AG20443 (cell line): ENCODE results near the gene NEUROD2.
A peak's percentile ranks its signal among the peaks of the same experiment; 100 is the strongest.
"Not testable (repeated sequence)": the region's sequence is repeated elsewhere in the genome, so short reads cannot be mapped to it uniquely, and the experiment has no call there.

Experiments used
- DNase-seq: peaks from one replicate; pipeline ENCODE4 v3.0.0; 2012; ENCODE audit warnings: low spot score, mixed read lengths

The NEUROD2 gene

DNA sequence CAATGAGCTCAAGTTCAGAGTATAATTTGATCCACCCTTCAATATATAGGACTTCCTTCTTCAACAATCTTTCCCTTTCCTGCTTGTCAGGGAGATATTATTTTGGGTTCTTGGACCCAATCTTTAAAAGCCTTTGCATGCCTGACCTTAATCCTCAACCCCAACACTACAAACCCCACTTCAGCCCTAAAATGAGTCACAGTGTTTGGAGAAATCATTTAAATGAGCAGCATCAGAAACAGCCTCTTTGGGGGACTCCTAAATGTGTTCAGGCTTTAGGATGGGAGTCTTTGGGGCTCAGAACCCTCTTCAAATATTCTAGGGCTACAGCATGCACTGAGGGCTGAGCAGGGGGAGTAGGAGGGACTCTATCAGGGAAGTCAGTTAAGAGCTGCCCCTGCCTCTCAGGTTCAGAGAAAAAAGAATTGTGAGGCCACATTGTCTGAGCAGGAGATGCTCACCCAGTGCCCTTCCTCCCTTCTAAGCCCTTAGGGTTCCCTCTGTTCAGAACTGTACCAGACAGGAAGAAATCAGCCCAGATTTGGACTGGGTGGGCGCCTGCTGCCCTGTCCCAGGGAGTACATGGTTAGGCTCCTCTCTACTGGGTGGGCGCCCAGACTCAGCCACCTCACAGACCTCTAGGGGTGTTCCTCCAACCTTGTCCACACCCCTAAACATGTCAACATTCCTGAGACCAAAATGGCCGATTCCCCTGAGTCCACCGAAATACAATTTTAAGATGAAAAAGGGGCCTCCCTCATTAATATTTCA lies 5.0 kb downstream of the NEUROD2 start:
- no peak for DNase-seq

- DNase-seq: no peak
Observed at GRCh38 chr17:39601758-39602532, 5.8 kb downstream of the NEUROD2 start.

DNA sequence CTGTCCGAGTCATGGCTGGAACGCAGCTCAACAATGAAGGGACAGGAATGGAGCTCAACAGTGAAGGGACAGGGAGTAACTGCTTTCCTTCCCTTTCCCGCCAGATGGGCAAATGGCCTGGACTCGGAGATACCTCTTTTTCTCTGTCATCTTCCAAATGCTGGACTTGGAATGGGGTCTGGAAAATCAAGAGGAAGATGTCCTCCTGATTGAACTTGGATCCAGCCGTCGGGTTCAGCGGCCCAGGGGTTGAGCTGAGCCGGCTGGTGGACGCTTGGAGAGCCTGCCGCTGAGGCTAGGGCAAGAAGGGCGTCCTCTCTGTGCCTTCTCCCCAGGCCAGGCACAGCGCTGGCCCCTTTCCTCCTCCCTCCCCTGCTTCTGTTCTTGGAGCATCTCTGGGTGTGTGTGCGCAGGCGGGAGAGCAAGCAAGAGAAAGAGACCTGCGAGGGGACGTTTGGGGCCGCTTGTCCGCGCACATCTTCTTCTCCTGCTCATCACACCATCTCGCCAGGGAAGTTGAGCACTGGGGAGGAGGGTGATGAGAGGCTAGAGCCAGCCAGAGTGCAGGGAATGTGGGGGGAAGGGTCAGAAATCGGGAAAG lies 6.6 kb downstream of the NEUROD2 start:
- DNase-seq: no peak

GRCh38 chr17:39600288-39600996 lies 7.3 kb downstream of the NEUROD2 start:
- DNase-seq: no peak

- DNase-seq: no peak
Observed at GRCh38 chr17:39599665-39600231, 8.0 kb downstream of the NEUROD2 start.

DNA sequence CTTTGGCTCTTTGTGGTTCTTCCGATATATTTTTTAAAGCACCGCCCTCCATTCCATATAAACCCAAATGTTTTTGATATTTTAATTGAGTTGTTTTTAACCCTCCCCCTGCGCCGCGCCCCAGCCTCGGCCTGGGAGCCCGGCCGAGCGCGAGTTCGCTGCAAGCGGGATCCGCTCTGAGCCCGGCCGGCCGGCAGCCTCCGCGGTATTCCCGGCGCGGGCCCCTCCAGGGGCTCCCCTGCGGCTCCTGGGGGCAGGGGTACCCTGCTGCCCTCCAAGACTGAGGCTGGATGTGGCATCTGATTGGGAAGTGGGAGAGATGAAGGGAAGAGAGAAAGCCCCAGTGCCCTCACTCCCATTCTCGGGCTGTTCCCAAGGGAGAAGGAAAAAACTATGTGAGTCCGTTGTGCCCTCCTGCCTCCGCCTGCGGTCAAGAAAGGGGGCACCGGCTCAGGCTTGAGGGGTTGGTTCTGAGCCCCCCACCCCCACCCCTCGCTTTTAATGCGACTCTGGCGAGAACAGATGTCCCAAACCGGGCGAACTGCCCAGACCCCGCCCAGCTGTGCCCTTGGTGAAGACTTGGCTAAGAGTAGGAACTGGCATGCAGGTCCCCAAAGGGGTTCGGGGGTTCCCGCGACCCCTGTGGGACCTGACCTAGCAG lies 8.6 kb downstream of the NEUROD2 start:
- DNase-seq: no peak

GRCh38 chr17:39598630-39599003 lies 9.1 kb downstream of the NEUROD2 start:
- DNase-seq: no peak

- DNase-seq: no peak
Observed at GRCh38 chr17:39598047-39598481, 9.7 kb downstream of the NEUROD2 start.

GRCh38 chr17:39597372-39598046 lies 10.2 kb downstream of the NEUROD2 start:
- no peak for DNase-seq

DNA sequence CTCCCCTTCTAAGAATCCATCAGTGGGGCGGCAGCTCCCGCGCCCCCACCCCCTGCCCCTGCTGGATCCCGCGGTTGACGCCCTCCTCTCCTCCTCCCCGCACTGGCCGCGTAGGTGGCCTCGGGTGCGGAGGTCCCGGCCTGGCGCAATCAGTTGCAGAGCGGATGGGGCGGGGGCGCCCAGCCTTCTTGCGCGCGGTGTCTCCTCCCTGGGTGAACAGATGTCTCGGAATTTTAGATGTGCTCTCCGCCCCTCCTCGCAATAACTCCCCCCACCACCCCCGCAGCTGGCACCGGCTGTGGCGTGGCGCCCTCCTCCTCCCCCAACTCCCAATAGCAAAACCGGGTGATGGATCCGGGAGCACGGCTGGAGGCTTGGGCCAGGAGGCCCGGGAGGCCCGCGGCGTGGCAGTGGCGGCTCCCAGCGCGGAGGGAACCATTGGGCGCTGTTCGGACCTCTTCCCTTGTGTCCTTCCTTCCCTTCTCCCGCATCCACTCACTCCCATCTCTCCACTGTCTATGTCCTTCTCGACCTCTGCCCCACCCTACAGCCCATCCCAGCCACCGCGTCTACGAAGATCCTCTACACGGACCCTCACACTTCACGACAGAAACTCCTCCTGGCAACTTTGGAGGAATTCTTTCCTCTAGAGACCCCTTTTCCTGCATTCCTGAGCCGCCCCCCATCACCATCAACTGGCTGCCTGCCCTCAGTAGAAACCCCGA lies 11.0 kb downstream of the NEUROD2 start:
- DNase-seq: no peak

DNA sequence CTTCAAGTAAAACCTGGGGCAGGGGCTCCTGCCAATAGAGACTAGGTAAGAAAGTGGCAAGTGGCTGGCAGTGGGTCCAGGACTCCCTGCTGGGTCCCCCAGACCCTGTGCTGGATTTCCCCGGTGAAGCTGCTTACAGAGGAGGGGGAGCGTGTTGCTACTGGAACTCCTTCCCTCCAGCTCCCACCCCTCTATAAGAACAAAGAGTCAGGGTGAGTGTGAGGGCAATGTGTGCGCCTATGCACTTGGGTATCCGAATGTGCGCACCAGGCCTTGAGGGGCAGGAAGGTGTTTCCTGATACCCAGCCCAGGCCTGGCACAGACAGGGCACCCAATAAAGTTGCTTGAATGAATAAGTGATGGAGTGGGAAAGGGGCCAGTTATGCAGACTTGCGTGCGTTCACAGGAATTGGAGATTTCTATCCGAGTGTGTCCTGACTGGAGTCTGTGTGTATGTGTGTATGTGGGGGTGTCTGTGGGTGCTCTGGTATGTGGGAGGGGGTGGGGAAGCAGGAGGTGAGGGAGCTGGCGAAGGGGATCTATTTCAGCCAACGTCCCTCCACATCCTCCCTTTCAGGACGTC lies 11.7 kb downstream of the NEUROD2 start:
- DNase-seq: no peak

DNA sequence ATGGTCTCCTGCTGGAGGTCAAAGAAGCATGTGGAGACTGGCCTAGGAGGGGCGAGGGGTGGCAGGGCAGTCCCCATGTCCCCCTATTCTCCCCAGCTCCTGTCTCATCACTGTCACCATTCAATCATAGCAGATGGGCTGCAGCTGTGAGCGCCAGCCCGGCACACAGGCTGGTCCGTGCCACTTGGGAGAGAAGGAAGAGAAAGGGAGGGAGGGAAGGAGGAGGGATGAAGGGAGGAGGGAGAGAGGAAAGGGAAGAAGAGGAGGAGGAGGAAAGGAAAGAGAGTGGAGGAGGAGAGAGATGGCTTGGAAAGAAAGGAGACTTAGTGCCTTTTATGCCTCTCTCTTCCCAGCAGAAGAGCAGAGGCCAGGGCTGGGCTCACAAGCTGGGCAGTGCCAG lies 12.4 kb downstream of the NEUROD2 start:
- DNase-seq: no peak

DNA sequence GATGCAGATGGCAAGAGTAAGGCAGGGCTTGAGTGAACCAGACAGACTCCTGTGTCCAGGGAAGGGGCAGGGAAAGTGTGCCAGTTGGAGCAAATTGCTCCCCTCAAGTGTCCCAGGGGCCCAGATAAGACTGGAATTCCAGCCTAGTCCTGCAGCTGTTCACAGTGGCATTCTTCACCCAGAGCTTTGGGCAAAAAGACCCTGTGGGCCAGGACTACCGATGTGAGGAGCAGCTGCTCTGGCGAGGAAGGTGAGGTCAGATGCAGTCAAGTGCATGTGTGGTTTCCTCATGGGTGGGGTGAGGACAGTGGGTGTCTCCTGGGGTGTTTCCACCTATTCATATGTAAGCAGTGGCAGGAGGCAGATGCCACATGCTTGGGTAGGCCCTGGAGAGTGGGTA lies 14.3 kb downstream of the NEUROD2 start:
- DNase-seq: no peak

DNA sequence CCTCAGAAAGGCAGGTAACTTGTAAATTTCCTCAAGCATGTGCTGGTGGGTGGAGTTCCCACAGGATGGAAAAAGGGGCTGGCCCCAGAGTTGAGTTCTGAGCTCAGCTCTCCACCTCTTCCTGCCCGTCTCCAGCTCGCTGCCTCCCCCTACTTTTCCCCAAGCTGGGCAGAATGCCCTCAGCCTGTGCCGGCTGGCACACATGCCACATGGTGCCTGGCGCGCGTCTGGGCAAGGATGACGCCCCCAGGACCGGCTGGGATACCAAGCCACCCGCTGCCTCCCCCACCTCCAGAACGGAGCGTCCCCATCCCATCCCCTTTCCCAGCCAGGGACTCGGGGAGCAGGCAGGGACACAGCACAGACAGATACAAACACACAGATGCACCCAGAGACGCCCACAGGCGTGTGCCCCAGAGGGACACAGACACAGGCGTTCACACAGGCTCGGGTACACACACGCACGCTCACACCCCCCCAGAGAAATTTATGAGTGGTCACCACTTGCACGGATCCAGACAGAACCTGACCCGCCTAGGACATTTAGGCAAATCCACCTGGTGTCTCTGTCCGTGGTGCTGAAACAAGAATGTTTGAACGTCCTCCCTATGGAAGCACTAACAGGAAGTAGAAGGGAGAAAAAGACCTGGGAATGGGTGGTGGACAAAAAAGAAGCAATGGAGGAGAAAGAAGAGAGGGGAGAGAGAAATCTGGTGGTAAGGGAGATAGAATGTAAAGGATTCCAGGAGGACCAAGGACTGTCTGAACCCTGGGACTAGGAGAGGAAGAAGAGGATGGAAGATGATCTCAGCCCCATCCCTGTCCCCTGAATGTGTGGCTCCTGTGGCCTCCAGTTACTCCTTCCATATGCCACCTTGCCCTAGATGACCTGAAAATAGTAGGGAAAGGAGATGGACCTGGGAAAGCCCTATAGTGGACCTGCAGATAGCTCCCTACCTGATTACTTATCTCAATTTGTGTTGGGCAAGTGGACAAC lies 15.5 kb downstream of the NEUROD2 start:
- DNase-seq: peak; percentile 50

- not testable (repeated sequence) for DNase-seq
Observed at GRCh38 chr17:39590180-39590579, 17.5 kb downstream of the NEUROD2 start.

GRCh38 chr17:39582658-39583057 lies 25.1 kb downstream of the NEUROD2 start:
- no peak for DNase-seq

DNA sequence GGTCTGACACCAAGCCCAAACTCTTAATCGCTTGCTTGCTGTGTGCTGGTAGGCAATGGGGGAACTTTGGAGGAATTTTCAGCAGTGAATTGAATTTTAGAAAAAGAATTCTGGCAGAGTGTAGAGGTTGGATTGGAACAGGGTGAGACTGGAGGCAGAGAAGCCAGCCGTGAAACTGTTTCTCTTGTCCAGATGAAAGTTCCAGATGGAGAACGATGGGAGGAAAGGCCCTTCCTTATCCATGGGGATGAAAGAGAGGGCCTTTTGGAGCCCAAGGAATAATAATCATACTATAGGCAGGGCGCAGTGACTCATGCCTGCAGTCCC lies 26.0 kb downstream of the NEUROD2 start:
- no peak for DNase-seq

DNA sequence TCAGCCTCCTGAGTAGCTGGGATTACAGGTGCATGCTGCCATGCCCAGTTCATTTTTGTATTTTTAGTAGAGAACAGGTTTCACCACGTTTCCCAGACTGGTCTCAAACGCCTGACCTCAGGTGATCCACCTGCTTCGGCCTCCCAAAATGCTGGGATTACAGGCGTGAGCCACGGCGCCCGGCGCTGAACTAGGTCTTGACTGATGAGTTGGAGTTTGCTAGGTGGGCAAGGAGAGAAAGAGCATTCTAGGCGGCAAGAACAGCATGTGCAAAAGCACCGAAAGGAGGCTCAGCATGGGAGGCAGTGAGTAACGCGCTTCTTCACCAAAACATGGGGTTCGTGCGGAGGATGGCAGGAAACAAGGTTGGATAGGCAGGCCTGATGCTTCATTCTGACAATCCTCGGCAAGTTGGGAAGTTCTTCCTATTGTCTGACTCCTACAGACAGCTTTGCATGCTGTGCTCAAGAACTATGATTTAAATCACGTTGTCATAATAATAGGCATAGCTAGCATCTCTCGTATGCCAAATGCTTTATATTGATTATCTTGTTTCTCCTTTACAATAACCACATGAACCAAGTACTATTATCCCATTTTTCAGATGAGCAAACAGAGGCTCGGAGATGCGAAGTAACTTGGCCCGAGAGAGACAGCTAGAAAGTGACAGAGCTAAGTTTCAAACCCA lies 26.5 kb downstream of the NEUROD2 start:
- DNase-seq: no peak
